Measurements from ENCODE around the gene PRPF6. TPM values are rescaled to one million over a fixed set of nuclear protein-coding genes. Genes with fewer than 3 reads are reported as not detected.

Gene PRPF6
- total and polyA plus RNA-seq, 2 donors (not counting 1 experiment from before 2014, with no cell fraction given): 31.7 to 82.9 TPM

GRCh38 chr20:64023361-64024140, 42.6 kb downstream of the PRPF6 start:
- Mint-ChIP-seq H3K27me3 (no peaks in the 10 kb centered on the region), H3K4me1 (no peaks in the 10 kb centered on the region), H3K27ac (no peak overlapping the region), H3K9me3 (ENCODE audit: insufficient read depth) (no peaks in the 10 kb centered on the region), H3K4me3 (no peak overlapping the region)
- Histone ChIP-seq H3K27me3 (replicated peaks in 1 of 4; ENCODE audit: control extremely low read depth in 1 of 4, control insufficient read depth in 3 of 4, insufficient read depth in 4 of 4, low read length in 3 of 4) (no peaks in the 10 kb centered on the region), H3K9me3 (ENCODE audit: control extremely low read depth in 1 of 3, control insufficient read depth in 2 of 3, insufficient read depth in 1 of 3, low read length in 2 of 3) (no peaks in the 10 kb centered on the region), H3K4me3 (ENCODE audit: control extremely low read depth in 1 of 5, extremely low read depth in 1 of 5, insufficient read depth in 1 of 5, low read depth in 2 of 5, low read length in 4 of 5) (no peak overlapping the region), H3K4me1 (ENCODE audit: control insufficient read depth in 2 of 2, insufficient read depth in 2 of 2, low read length in 2 of 2) (no peaks in the 10 kb centered on the region), H4K20me1 (ENCODE audit: control insufficient read depth, insufficient read depth, low read length, poor library complexity, severe bottlenecking) (peaks cover 64% of the 10 kb centered on the region), H3K79me2 (ENCODE audit: control insufficient read depth, insufficient read depth, low read length) (peaks cover 31% of the 10 kb centered on the region), H3K9ac (ENCODE audit: low read length) (no peak overlapping the region), H2AFZ (ENCODE audit: insufficient read depth, low read depth, low read length, poor library complexity, severe bottlenecking) (no peak overlapping the region), H3K36me3 (replicated peaks in 1 of 2; ENCODE audit: control extremely low read depth in 1 of 2, control insufficient read depth in 1 of 2, extremely low read depth in 1 of 2, insufficient read depth in 2 of 2, low read length in 1 of 2) (peaks cover 3 to 87% of the 10 kb centered on the region in 2 experiments), H3K27ac (ENCODE audit: low read length in 2 of 2) (no peak overlapping the region), H3K4me2 (replicated peaks; ENCODE audit: low read depth, low read length, poor library complexity, severe bottlenecking) (no peak overlapping the region)
- no peak for TF ChIP-seq EZH2 (IDR thresholded peaks at IDR 0.05; ENCODE audit: borderline replicate concordance, insufficient read depth, low read depth, low read length, poor library complexity, severe bottlenecking)
- no peak for TF ChIP-seq CTCF (IDR thresholded peaks at IDR 0.05)
- ATAC-seq (ENCODE audit: low read depth) (no peak), DNase-seq (no peak)
- POLR2A ChIA-PET: no interaction called here
- CTCF ChIA-PET: interaction anchor here (0.8 kb wide), 1 partner anchor 321 kb away, joined by 3 read pairs; no protein-coding TSS in a partner anchor
- intact Hi-C loops (cut with micrococcal nuclease): no loop called here
- WGBS (ENCODE audit: insufficient coverage): over 99% methylated on average over 12 of the region's 15 CpGs
